ENCODE measurements around the gene FAM3B. TPM values are rescaled to one million over a fixed set of nuclear protein-coding genes. Genes with fewer than 3 reads are reported as not detected.

The FAM3B gene
- polyA plus RNA-seq, 1 donor from 2014 or later = not detected

GRCh38 chr21:41393876-41394465 lies 77.4 kb downstream of the FAM3B start:
- no peaks in the 10 kb centered on the region for H3K36me3 ChIP-seq (ENCODE audit: insufficient read depth, low read length)
- no peak overlapping the region for H3K27ac ChIP-seq (ENCODE audit: low read length)
- H3K9me3 ChIP-seq (ENCODE audit: low read length) = no peaks in the 10 kb centered on the region
- H3K9ac ChIP-seq (ENCODE audit: low read length) = no peak overlapping the region
- no peak overlapping the region for H3K4me2 ChIP-seq (ENCODE audit: low read length)
- no peaks in the 10 kb centered on the region for H3F3A ChIP-seq (ENCODE audit: insufficient read depth, low read length, poor library complexity, severe bottlenecking)
- no peaks in the 10 kb centered on the region for H3K9me2 ChIP-seq (ENCODE audit: insufficient read depth, low read length)
- no peak overlapping the region for H2AFZ ChIP-seq (ENCODE audit: low read depth, low read length)
- H3K27me3 ChIP-seq (ENCODE audit: insufficient read depth, low read depth, low read length) = no peaks in the 10 kb centered on the region
- TF ChIP-seq CTCF (IDR thresholded peaks at IDR 0.05; ENCODE audit: poor library complexity, severe bottlenecking) (no peak), POLR2AphosphoS5 (IDR thresholded peaks at IDR 0.05) (no peak), REST (IDR thresholded peaks at IDR 0.05; ENCODE audit: borderline replicate concordance) (no peak), TAF1 (IDR thresholded peaks at IDR 0.05; ENCODE audit: low read depth) (no peak), EZH2 (IDR thresholded peaks at IDR 0.05; ENCODE audit: borderline replicate concordance, insufficient read depth, low read length, poor library complexity, severe bottlenecking) (no peak), MXI1 (conservative IDR thresholded peaks at IDR 0.05; ENCODE audit: poor library complexity, severe bottlenecking) (no peak), EP300 (conservative IDR thresholded peaks at IDR 0.05; ENCODE audit: poor library complexity, severe bottlenecking) (no peak), SMC3 (conservative IDR thresholded peaks at IDR 0.05; ENCODE audit: poor library complexity) (no peak), RAD21 (conservative IDR thresholded peaks at IDR 0.05) (no peak)
- H3K79me2 ChIP-seq (replicated peaks; ENCODE audit: insufficient read depth, low read length) = no peaks in the 10 kb centered on the region
- no peak overlapping the region for H3K4me3 ChIP-seq (ENCODE audit: low read length)
- H4K20me1 ChIP-seq (ENCODE audit: insufficient read depth) = no peaks in the 10 kb centered on the region

- TF ChIP-seq EP300 (conservative IDR thresholded peaks at IDR 0.05; ENCODE audit: poor library complexity, severe bottlenecking) = no peak
- no peak for TF ChIP-seq POLR2AphosphoS5 (IDR thresholded peaks at IDR 0.05)
- TF ChIP-seq TAF1 (IDR thresholded peaks at IDR 0.05; ENCODE audit: low read depth) = no peak
- TF ChIP-seq MXI1 (conservative IDR thresholded peaks at IDR 0.05; ENCODE audit: poor library complexity, severe bottlenecking) = no peak
- no peak overlapping the region for H3K4me3 ChIP-seq (ENCODE audit: low read length)
- H3K9me3 ChIP-seq (ENCODE audit: low read length) = no peaks in the 10 kb centered on the region
- no peaks in the 10 kb centered on the region for H3K79me2 ChIP-seq (replicated peaks; ENCODE audit: insufficient read depth, low read length)
- no peaks in the 10 kb centered on the region for H3K36me3 ChIP-seq (ENCODE audit: insufficient read depth, low read length)
- no peaks in the 10 kb centered on the region for H4K20me1 ChIP-seq (ENCODE audit: insufficient read depth)
- H3K4me2 ChIP-seq (ENCODE audit: low read length) = no peak overlapping the region
- H3F3A ChIP-seq (ENCODE audit: insufficient read depth, low read length, poor library complexity, severe bottlenecking) = no peaks in the 10 kb centered on the region
- no peak overlapping the region for H2AFZ ChIP-seq (ENCODE audit: low read depth, low read length)
- no peak overlapping the region for H3K27ac ChIP-seq (ENCODE audit: low read length)
- H3K27me3 ChIP-seq (ENCODE audit: insufficient read depth, low read depth, low read length) = no peaks in the 10 kb centered on the region
- no peak overlapping the region for H3K9ac ChIP-seq (ENCODE audit: low read length)
- H3K9me2 ChIP-seq (ENCODE audit: insufficient read depth, low read length) = no peaks in the 10 kb centered on the region
Observed at GRCh38 chr21:41396558-41397075, 80.0 kb downstream of the FAM3B start.
